Measurements from ENCODE around the gene CCDC171. TPM values are rescaled to one million over a fixed set of nuclear protein-coding genes. Genes with fewer than 3 reads are reported as not detected.

Gene CCDC171
- total and polyA plus RNA-seq, 2 of the 13 experiments (the other 11 are each of a cell fraction or from before 2014, with no cell fraction given), result 0.95 to 2.5 TPM

GRCh38 chr9:15512889-15513288 is 40.0 kb upstream of the CCDC171 start:
- ATAC-seq (no peak), DNase-seq (ENCODE audit: low spot score) (no peak), FAIRE-seq (no peak)
- TF ChIP-seq SAP130 (CRISPR knock-in tag; IDR thresholded peaks at IDR 0.05; ENCODE audit: low read depth), result no peak
- TF ChIP-seq ATAD3A (CRISPR knock-in tag; IDR thresholded peaks at IDR 0.05), result no peak
- TF ChIP-seq ZHX1 (CRISPR knock-in tag; IDR thresholded peaks at IDR 0.05; ENCODE audit: low read depth), result no peak
- TF ChIP-seq HOXD1 (CRISPR knock-in tag; IDR thresholded peaks at IDR 0.05), result no peak
- TF ChIP-seq REXO4 (CRISPR knock-in tag; IDR thresholded peaks at IDR 0.05; ENCODE audit: borderline replicate concordance), result no peak
- no peak for TF ChIP-seq ZNF703 (CRISPR knock-in tag; IDR thresholded peaks at IDR 0.05; ENCODE audit: borderline replicate concordance)
- no peak for TF ChIP-seq ZNF878 (CRISPR knock-in tag; IDR thresholded peaks at IDR 0.05)
- no peak for TF ChIP-seq ZNF737 (CRISPR knock-in tag; IDR thresholded peaks at IDR 0.05; ENCODE audit: borderline replicate concordance)
- TF ChIP-seq, protein P1, sequence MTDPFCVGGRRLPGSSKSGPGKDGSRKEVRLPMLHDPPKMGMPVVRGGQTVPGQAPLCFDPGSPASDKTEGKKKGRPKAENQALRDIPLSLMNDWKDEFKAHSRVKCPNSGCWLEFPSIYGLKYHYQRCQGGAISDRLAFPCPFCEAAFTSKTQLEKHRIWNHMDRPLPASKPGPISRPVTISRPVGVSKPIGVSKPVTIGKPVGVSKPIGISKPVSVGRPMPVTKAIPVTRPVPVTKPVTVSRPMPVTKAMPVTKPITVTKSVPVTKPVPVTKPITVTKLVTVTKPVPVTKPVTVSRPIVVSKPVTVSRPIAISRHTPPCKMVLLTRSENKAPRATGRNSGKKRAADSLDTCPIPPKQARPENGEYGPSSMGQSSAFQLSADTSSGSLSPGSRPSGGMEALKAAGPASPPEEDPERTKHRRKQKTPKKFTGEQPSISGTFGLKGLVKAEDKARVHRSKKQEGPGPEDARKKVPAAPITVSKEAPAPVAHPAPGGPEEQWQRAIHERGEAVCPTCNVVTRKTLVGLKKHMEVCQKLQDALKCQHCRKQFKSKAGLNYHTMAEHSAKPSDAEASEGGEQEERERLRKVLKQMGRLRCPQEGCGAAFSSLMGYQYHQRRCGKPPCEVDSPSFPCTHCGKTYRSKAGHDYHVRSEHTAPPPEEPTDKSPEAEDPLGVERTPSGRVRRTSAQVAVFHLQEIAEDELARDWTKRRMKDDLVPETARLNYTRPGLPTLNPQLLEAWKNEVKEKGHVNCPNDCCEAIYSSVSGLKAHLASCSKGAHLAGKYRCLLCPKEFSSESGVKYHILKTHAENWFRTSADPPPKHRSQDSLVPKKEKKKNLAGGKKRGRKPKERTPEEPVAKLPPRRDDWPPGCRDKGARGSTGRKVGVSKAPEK (CRISPR knock-in tag; IDR thresholded peaks at IDR 0.05; ENCODE audit: borderline replicate concordance), result no peak
- no peak for TF ChIP-seq ETV6 (CRISPR knock-in tag; conservative IDR thresholded peaks at IDR 0.05)
- TF ChIP-seq, protein P2, sequence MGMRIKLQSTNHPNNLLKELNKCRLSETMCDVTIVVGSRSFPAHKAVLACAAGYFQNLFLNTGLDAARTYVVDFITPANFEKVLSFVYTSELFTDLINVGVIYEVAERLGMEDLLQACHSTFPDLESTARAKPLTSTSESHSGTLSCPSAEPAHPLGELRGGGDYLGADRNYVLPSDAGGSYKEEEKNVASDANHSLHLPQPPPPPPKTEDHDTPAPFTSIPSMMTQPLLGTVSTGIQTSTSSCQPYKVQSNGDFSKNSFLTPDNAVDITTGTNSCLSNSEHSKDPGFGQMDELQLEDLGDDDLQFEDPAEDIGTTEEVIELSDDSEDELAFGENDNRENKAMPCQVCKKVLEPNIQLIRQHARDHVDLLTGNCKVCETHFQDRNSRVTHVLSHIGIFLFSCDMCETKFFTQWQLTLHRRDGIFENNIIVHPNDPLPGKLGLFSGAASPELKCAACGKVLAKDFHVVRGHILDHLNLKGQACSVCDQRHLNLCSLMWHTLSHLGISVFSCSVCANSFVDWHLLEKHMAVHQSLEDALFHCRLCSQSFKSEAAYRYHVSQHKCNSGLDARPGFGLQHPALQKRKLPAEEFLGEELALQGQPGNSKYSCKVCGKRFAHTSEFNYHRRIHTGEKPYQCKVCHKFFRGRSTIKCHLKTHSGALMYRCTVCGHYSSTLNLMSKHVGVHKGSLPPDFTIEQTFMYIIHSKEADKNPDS (CRISPR knock-in tag; IDR thresholded peaks at IDR 0.05), result no peak
- TF ChIP-seq PAX8 (CRISPR knock-in tag; IDR thresholded peaks at IDR 0.05; ENCODE audit: borderline replicate concordance), result no peak
- no peak for TF ChIP-seq MTF2 (CRISPR knock-in tag; IDR thresholded peaks at IDR 0.05; ENCODE audit: borderline replicate concordance)
- no peak for TF ChIP-seq ZBTB38 (CRISPR knock-in tag; IDR thresholded peaks at IDR 0.05)
- no peak for TF ChIP-seq ZNF230 (CRISPR knock-in tag; IDR thresholded peaks at IDR 0.05)
- no peak for TF ChIP-seq ZNF790 (CRISPR knock-in tag; IDR thresholded peaks at IDR 0.05; ENCODE audit: borderline replicate concordance)
- BruUV-seq (replicated peaks), result no TSS peak
- no peak overlapping the region for H2AFZ ChIP-seq (ENCODE audit: low read length)
- POLR2A ChIA-PET, result interaction anchor here (1.6 kb wide), 1 partner anchor 40 kb away, joined by 13 read pairs; the partner anchor contains the start of gene CCDC171
- no peaks in the 10 kb centered on the region for H3K36me3 ChIP-seq (replicated peaks in 1 of 2; ENCODE audit: control insufficient read depth in 1 of 2, insufficient read depth in 2 of 2, low read length in 2 of 2)
- no peak overlapping the region for H3K4me3 ChIP-seq (replicated peaks in 1 of 3; ENCODE audit: insufficient read depth in 1 of 3, low read depth in 2 of 3, low read length in 3 of 3)
- H3K27me3 ChIP-seq (ENCODE audit: control insufficient read depth in 1 of 2, insufficient read depth in 2 of 2, low read length in 2 of 2), result no peaks in the 10 kb centered on the region; a peak in 1 of 5 replicates
- H3K27ac ChIP-seq (ENCODE audit: extremely low read length, insufficient read depth, low read length), result no peak overlapping the region
- no peak overlapping the region for H3K4me2 ChIP-seq (ENCODE audit: low read depth, low read length)
- intact Hi-C loops (cut with micrococcal nuclease; ENCODE audit: unreplicated experiment) (loop anchor here (10.0 kb wide), 1 partner anchor 92 kb away; no protein-coding TSS in a partner anchor), in situ Hi-C loops (cut with HindIII; ENCODE audit: extremely low pct_ligation_motif_present, low pct_unique_long_range_greater_than_20kb) (no loop called here)
- WGBS (ENCODE audit: low lambda C conversion rate), result 46% methylated on average over 3 of the region's 3 CpGs
- no peaks in the 10 kb centered on the region; the same call in 1 of the 2 replicates for H4K20me1 ChIP-seq (ENCODE audit: insufficient read depth, low read length)
- H3K9ac ChIP-seq (ENCODE audit: insufficient read depth, low read depth, low read length), result no peak overlapping the region
- H3K9me3 ChIP-seq (ENCODE audit: low read length), result no peaks in the 10 kb centered on the region
- CTCF ChIA-PET (ENCODE audit: low intra/inter-chr PET ratio, low total read pairs), result no interaction called here
- H3K4me1 ChIP-seq (ENCODE audit: insufficient read depth, low read length), result peaks cover 30% of the 10 kb centered on the region
- peaks cover 16% of the 10 kb centered on the region for H3K79me2 ChIP-seq (ENCODE audit: insufficient read depth, low read length)

Data from HepG2 (cell line).